Astrocyte (in vitro differentiated cells and primary cell): ENCODE results near the gene RAD51B. TPM values are rescaled to one million over a fixed set of nuclear protein-coding genes. Genes with fewer than 3 reads are reported as not detected.

Experiments used
- DNase-seq: peaks from one replicate; pipeline ENCODE4 v3.0.0-alpha.2; 2010; ENCODE audit warnings: low read depth
- FAIRE-seq: peaks from 2 replicates; lab custom pipeline; 2011; peaks lifted over from hg19 to GRCh38; lab: Jason Lieb, UNC
- H2AFZ ChIP-seq: 2 replicates; pipeline ENCODE4 v1.6.0; 2012; ENCODE audit warnings: low read depth, low read length, inconsistent platforms
- H3K27ac ChIP-seq: 2 replicates; pipeline ENCODE4 v1.5.1; 2011; ENCODE audit warnings: low read depth, low read length, inconsistent platforms
- H3K27me3 ChIP-seq: 2 replicates; pipeline ENCODE4 v1.6.0; 2011; ENCODE audit warnings: low read length, inconsistent platforms; ENCODE audit not compliant: insufficient read depth
- H3K36me3 ChIP-seq: 2 replicates; pipeline ENCODE4 v1.5.1; 2011; ENCODE audit warnings: low read length, inconsistent platforms; ENCODE audit not compliant: insufficient read depth
- H3K4me1 ChIP-seq: 2 replicates; pipeline ENCODE4 v1.5.1; 2011; ENCODE audit warnings: low read length, inconsistent platforms; ENCODE audit not compliant: insufficient read depth
- H3K4me2 ChIP-seq: 2 replicates; pipeline ENCODE4 v1.6.0; 2012; ENCODE audit warnings: low read length, inconsistent platforms
- H3K4me3 ChIP-seq: 2 replicates; pipeline ENCODE4 v1.5.1; 2011; ENCODE audit warnings: low read depth, mild to moderate bottlenecking, low read length, inconsistent platforms; ENCODE audit not compliant: insufficient read depth
- H3K79me2 ChIP-seq: 2 replicates; pipeline ENCODE4 v1.6.0; 2012; ENCODE audit warnings: mild to moderate bottlenecking, low read length, inconsistent platforms; ENCODE audit not compliant: insufficient read depth
- H3K9ac ChIP-seq: 2 replicates; pipeline ENCODE4 v1.6.0; 2012; ENCODE audit warnings: mild to moderate bottlenecking, low read length, inconsistent platforms
- H3K9me3 ChIP-seq: 2 replicates; pipeline ENCODE4 v1.5.1; 2012; ENCODE audit warnings: low read depth, mild to moderate bottlenecking, low read length, inconsistent platforms; ENCODE audit not compliant: insufficient read depth
- H4K20me1 ChIP-seq: 2 replicates; pipeline ENCODE4 v1.6.0; 2012; ENCODE audit warnings: low read length, inconsistent platforms; ENCODE audit not compliant: insufficient read depth
- H3K27ac Mint-ChIP-seq: one replicate; pipeline ENCODE4 v1.8.0; 2021; ENCODE audit warnings: mild to moderate bottlenecking, mixed read lengths; ENCODE audit not compliant: unreplicated experiment
- H3K27me3 Mint-ChIP-seq: one replicate; pipeline ENCODE4 v1.8.0; 2021; ENCODE audit warnings: low read depth, mixed read lengths; ENCODE audit not compliant: unreplicated experiment
- H3K36me3 Mint-ChIP-seq: one replicate; pipeline ENCODE4 v1.8.0; 2021; ENCODE audit warnings: low read depth, mixed read lengths; ENCODE audit not compliant: unreplicated experiment
- H3K4me1 Mint-ChIP-seq: one replicate; pipeline ENCODE4 v1.8.0; 2021; ENCODE audit warnings: low read depth, mixed read lengths; ENCODE audit not compliant: unreplicated experiment
- H3K4me3 Mint-ChIP-seq: one replicate; pipeline ENCODE4 v1.8.0; 2021; ENCODE audit warnings: mild to moderate bottlenecking, moderate library complexity, mixed read lengths; ENCODE audit not compliant: unreplicated experiment
- H3K9me3 Mint-ChIP-seq: one replicate; pipeline ENCODE4 v1.8.0; 2021; ENCODE audit warnings: mild to moderate bottlenecking, mixed read lengths; ENCODE audit not compliant: unreplicated experiment
- EZH2 ChIP-seq: IDR thresholded peaks from 2 replicates; pipeline ENCODE4 v1.6.1; 2012; ENCODE audit warnings: mild to moderate bottlenecking, low read length, inconsistent platforms; ENCODE audit not compliant: insufficient read depth
- total RNA-seq: library from RNA; stranded (reverse); gene quantifications from 2 replicates; pipeline ENCODE4 v1.2.1, GENCODE V29; 2021
- TF ChIP-seq, protein P1 (sequence below): IDR thresholded peaks from 2 replicates; pipeline ENCODE4 v1.5.1; 2011; ENCODE audit warnings: low read depth, mild to moderate bottlenecking, inconsistent platforms, low read length, moderate library complexity; ENCODE audit not compliant: insufficient read depth

RAD51B gene
- total RNA-seq, 1 donor from 2014 or later: 10.8 TPM

DNA sequence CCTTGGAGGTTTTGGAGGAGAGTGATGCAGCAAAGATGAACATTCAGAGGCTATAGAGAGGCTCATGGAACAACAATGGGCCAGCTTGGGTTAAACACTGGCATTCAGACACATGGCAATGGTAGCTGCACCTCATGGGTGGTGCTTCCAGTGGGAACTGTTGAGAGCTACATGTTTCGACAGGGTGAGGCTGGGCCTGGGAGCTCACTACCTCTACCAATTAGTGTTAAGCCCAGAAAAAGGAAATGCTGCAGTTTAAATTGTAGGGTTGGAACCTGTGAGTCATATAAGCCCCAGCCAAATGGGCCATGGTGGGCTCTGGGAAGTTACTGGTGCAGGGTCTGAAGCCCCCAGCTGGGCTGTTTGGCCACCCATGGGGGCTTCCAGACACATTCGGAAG, 693.6 kb downstream of the RAD51B start:
- TF ChIP-seq, protein P1, sequence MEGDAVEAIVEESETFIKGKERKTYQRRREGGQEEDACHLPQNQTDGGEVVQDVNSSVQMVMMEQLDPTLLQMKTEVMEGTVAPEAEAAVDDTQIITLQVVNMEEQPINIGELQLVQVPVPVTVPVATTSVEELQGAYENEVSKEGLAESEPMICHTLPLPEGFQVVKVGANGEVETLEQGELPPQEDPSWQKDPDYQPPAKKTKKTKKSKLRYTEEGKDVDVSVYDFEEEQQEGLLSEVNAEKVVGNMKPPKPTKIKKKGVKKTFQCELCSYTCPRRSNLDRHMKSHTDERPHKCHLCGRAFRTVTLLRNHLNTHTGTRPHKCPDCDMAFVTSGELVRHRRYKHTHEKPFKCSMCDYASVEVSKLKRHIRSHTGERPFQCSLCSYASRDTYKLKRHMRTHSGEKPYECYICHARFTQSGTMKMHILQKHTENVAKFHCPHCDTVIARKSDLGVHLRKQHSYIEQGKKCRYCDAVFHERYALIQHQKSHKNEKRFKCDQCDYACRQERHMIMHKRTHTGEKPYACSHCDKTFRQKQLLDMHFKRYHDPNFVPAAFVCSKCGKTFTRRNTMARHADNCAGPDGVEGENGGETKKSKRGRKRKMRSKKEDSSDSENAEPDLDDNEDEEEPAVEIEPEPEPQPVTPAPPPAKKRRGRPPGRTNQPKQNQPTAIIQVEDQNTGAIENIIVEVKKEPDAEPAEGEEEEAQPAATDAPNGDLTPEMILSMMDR: no peak
- no peak for TF ChIP-seq EZH2
- no peak overlapping the region for H2AFZ ChIP-seq
- no peak overlapping the region for H3K27ac ChIP-seq
- H3K9me3 ChIP-seq: no peaks in the 10 kb centered on the region
- no peak overlapping the region for H3K4me3 ChIP-seq
- Mint-ChIP-seq H3K4me1 (peaks cover 11% of the 10 kb centered on the region), H3K36me3 (peaks cover 1% of the 10 kb centered on the region), H3K4me3 (no peak overlapping the region), H3K9me3 (no peaks in the 10 kb centered on the region), H3K27ac (no peak overlapping the region), H3K27me3 (no peaks in the 10 kb centered on the region)
- no peaks in the 10 kb centered on the region for H4K20me1 ChIP-seq
- FAIRE-seq (no peak), DNase-seq (no peak)
- H3K36me3 ChIP-seq: no peaks in the 10 kb centered on the region
- H3K27me3 ChIP-seq: no peaks in the 10 kb centered on the region
- peaks cover 10% of the 10 kb centered on the region for H3K4me1 ChIP-seq
- H3K9ac ChIP-seq: no peak overlapping the region
- H3K79me2 ChIP-seq: no peaks in the 10 kb centered on the region
- H3K4me2 ChIP-seq: no peak overlapping the region

DNA sequence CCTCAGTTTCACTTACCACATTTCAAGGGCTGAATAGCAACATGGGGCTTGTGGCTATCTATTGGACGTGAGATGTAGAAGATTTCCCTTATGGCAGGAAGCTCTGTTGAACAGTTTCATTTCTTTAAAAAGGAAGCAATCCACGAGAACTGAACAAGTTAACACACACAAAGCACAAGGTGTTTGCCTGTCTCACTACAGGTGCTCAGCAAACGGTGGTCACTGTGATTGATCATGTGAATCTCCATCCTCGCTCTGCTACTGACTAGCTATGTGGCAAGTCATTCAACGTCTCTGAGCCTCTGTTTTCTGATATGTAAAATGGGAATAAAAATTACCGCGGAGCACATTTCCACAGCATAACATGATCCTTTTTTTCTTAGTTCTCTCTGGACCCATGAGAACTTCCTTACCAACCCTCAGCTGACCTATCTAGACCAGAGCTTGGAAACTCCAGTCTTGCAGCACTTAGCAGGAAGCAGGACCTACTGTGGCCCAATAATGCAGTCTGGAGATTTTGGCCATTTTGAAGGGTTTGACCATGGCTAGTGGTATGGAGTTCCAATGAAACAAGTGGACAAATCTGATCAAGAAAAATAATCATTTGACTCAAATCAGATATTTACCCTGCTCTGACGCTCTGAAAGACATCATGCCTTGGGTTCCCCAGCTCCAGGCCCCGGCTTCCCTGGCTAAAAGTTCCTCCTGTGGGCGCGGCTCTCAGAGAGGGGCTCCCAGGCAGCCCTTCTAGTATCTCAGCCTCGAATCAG, 694.4 kb downstream of the RAD51B start:
- Histone ChIP-seq H3K9ac (no peak overlapping the region), H3K27ac (no peak overlapping the region), H3K4me3 (no peak overlapping the region), H3K79me2 (no peaks in the 10 kb centered on the region), H4K20me1 (no peaks in the 10 kb centered on the region), H3K9me3 (no peaks in the 10 kb centered on the region), H3K27me3 (no peaks in the 10 kb centered on the region), H2AFZ (no peak overlapping the region), H3K36me3 (no peaks in the 10 kb centered on the region), H3K4me2 (no peak overlapping the region), H3K4me1 (peaks cover 10% of the 10 kb centered on the region)
- Mint-ChIP-seq H3K4me1 (peaks cover 11% of the 10 kb centered on the region), H3K27me3 (no peaks in the 10 kb centered on the region), H3K36me3 (peaks cover 1% of the 10 kb centered on the region), H3K9me3 (no peaks in the 10 kb centered on the region), H3K4me3 (no peak overlapping the region), H3K27ac (no peak overlapping the region)
- DNase-seq (no peak), FAIRE-seq (no peak)
- TF ChIP-seq, protein P1: no peak
- TF ChIP-seq EZH2: no peak

DNA sequence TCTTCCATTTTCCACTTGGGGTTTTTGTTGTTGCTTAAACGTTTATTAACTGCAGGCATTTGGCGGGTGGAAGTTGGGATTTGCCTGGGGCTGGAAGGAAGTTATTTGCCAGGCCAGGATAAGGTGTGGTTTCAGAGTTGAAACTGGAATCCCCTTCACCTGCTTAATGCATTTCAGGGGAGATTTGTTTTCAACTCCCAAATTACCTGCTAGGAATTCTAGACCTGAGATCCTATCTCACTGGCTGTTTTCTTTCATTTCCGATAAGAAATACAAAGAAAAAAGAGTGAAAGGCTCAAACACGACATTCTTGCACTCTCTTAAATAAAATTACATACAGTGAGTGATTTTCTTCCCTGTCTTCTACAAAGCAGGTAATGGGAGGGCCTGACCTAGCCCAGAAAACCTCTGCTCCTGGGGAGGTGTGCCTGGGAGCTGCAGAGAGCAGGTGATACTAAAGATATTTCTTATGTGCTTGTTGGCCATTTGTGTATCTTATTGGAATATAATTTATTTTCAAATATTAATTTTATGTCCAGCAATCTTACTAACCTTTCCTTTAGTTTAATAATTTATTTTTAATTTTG, 695.1 kb downstream of the RAD51B start:
- FAIRE-seq (no peak), DNase-seq (no peak)
- H3K36me3 ChIP-seq: no peaks in the 10 kb centered on the region
- H3K4me3 Mint-ChIP-seq: no peak overlapping the region
- H3K9ac ChIP-seq: no peak overlapping the region
- peaks cover 14% of the 10 kb centered on the region for H3K4me1 Mint-ChIP-seq
- no peak for TF ChIP-seq EZH2
- TF ChIP-seq, protein P1: no peak
- no peaks in the 10 kb centered on the region for H3K27me3 ChIP-seq
- no peaks in the 10 kb centered on the region for H3K79me2 ChIP-seq
- no peak overlapping the region for H3K27ac ChIP-seq
- H2AFZ ChIP-seq: no peak overlapping the region
- H3K4me2 ChIP-seq: no peak overlapping the region
- H3K4me3 ChIP-seq: no peak overlapping the region
- H3K9me3 Mint-ChIP-seq: no peaks in the 10 kb centered on the region
- H3K27me3 Mint-ChIP-seq: no peaks in the 10 kb centered on the region
- H3K9me3 ChIP-seq: no peaks in the 10 kb centered on the region
- H4K20me1 ChIP-seq: no peaks in the 10 kb centered on the region
- H3K4me1 ChIP-seq: peaks cover 6% of the 10 kb centered on the region
- no peak overlapping the region for H3K27ac Mint-ChIP-seq
- peaks cover 1% of the 10 kb centered on the region for H3K36me3 Mint-ChIP-seq
